Left renal cortex interstitium (tissue), 4 donors: ENCODE measurements around the gene CCDC6. TPM values are rescaled to one million over a fixed set of nuclear protein-coding genes. Genes with fewer than 3 reads are reported as not detected.
"Not testable (repeated sequence)": the region's sequence is repeated elsewhere in the genome, so short reads cannot be mapped to it uniquely, and the experiment has no call there.

Experiments
- DNase-seq, 4 donors: peaks; one replicate each; pipeline ENCODE4 v3.0.0-alpha.2; 2013; ENCODE audit warnings: low read depth in 4 of 4, low spot score in 2 of 4, missing footprints in 1 of 4
- polyA plus RNA-seq, 4 donors: library from polyadenylated mRNA; unstranded; fragments of 120-200 nt; gene quantifications; one replicate each; pipeline ENCODE4 v1.2.1, GENCODE V29; 2013; ENCODE audit not compliant: insufficient read length in 4 of 4

The CCDC6 gene
- polyA plus RNA-seq, 4 donors, result 35.2 to 43.1 (median 39.6) TPM

GRCh38 chr10:59819265-59819664, 87.1 kb downstream of the CCDC6 start:
- no peak for DNase-seq

GRCh38 chr10:59817773-59818172, 88.6 kb downstream of the CCDC6 start:
- no peak for DNase-seq

- no peak for DNase-seq
Observed at GRCh38 chr10:59814878-59815277, 91.5 kb downstream of the CCDC6 start.

- DNase-seq, result no peak
Observed at GRCh38 chr10:59812519-59813122, 93.7 kb downstream of the CCDC6 start.

- DNase-seq, result no peak
Observed at GRCh38 chr10:59809644-59809974, 96.7 kb downstream of the CCDC6 start.

- DNase-seq, result peak in 1 of 4 donors; percentile 33
Observed at GRCh38 chr10:59808896-59809643, 97.3 kb downstream of the CCDC6 start.

GRCh38 chr10:59807629-59808620, 98.4 kb downstream of the CCDC6 start:
- DNase-seq, result no peak

GRCh38 chr10:59805014-59805413, 101.3 kb downstream of the CCDC6 start:
- peak in 1 of 4 donors; percentile 10 for DNase-seq

- no peak for DNase-seq
Observed at GRCh38 chr10:59804220-59804619, 102.1 kb downstream of the CCDC6 start.

- DNase-seq, result no peak
Observed at GRCh38 chr10:59803714-59804113, 102.6 kb downstream of the CCDC6 start.

- no peak for DNase-seq
Observed at GRCh38 chr10:59801171-59801570, 105.2 kb downstream of the CCDC6 start.

GRCh38 chr10:59799421-59799820, 106.9 kb downstream of the CCDC6 start:
- no peak for DNase-seq

- no peak for DNase-seq
Observed at GRCh38 chr10:59793919-59794318, 112.4 kb downstream of the CCDC6 start.

GRCh38 chr10:59792812-59793211, 113.5 kb downstream of the CCDC6 start:
- no peak for DNase-seq

GRCh38 chr10:59791601-59792000, 114.8 kb downstream of the CCDC6 start:
- DNase-seq, result no peak

GRCh38 chr10:59790080-59790479, 116.3 kb downstream of the CCDC6 start:
- DNase-seq, result not testable (repeated sequence)

GRCh38 chr10:59788914-59789313, 117.4 kb downstream of the CCDC6 start:
- not testable (repeated sequence) for DNase-seq

GRCh38 chr10:59787032-59787431, 119.3 kb downstream of the CCDC6 start:
- DNase-seq, result not testable (repeated sequence)

- not testable (repeated sequence) for DNase-seq
Observed at GRCh38 chr10:59785476-59785875, 120.9 kb downstream of the CCDC6 start.

GRCh38 chr10:59781511-59781910, 124.8 kb downstream of the CCDC6 start:
- no peak for DNase-seq
